ENCODE results near the gene CACTIN.

- TF ChIP-seq POLR2A (IDR thresholded peaks at IDR 0.05) (no peak), CTCF (IDR thresholded peaks at IDR 0.05) (no peak)
Measured at GRCh38 chr19:3610745-3611717, 15.6 kb downstream of the CACTIN start.

Data from uterus (tissue), 2 donors.